T-helper 17 cell (primary cell): ENCODE measurements around the gene AKT2. TPM values are rescaled to one million over a fixed set of nuclear protein-coding genes. Genes with fewer than 3 reads are reported as not detected.

ENCODE experiments used
- ATAC-seq: fragments of 150-1000 bp; cut with Tn5 transposase; 2 replicates; pipeline ENCODE4 v1.10.0; 2021; ENCODE audit warnings: mild to moderate bottlenecking, moderate library complexity
- DNase-seq, 3 donors: peaks; one replicate each; pipeline versions ENCODE4 v3.0.0 to v3.0.0-alpha.2; 2020 to 2021
- H3K9me3 ChIP-seq: one replicate; pipeline ENCODE4 v1.7.0; 2013; ENCODE audit warnings: low read length, mild to moderate bottlenecking; ENCODE audit not compliant: control insufficient read depth, poor library complexity, severe bottlenecking
- H3K27ac Mint-ChIP-seq: one replicate; pipeline ENCODE4 v1.8.0; 2022; ENCODE audit warnings: mild to moderate bottlenecking, moderate library complexity, mixed read lengths
- H3K27me3 Mint-ChIP-seq: one replicate; pipeline ENCODE4 v1.8.0; 2022; ENCODE audit warnings: mixed read lengths
- H3K36me3 Mint-ChIP-seq: one replicate; pipeline ENCODE4 v1.8.0; 2022; ENCODE audit warnings: low read depth, mixed read lengths
- H3K4me1 Mint-ChIP-seq: one replicate; pipeline ENCODE4 v1.8.0; 2022; ENCODE audit warnings: mild to moderate bottlenecking, mixed read lengths
- H3K4me3 Mint-ChIP-seq: one replicate; pipeline ENCODE4 v1.8.0; 2022; ENCODE audit warnings: mild to moderate bottlenecking, moderate library complexity, mixed read lengths
- total RNA-seq, 4 donors: library from RNA in 2 of 4; stranded (reverse) in 2 of 4; gene quantifications; one replicate each; pipeline ENCODE4 v1.2.3 and lab custom pipeline; 2022 to 2026

AKT2 gene
- total RNA-seq, 2 donors from 2014 or later: 168 to 187 TPM

- H3K9me3 ChIP-seq: no peaks in the 10 kb centered on the region
- Mint-ChIP-seq H3K27me3 (no peaks in the 10 kb centered on the region), H3K27ac (no peak overlapping the region), H3K4me1 (peaks cover 2% of the 10 kb centered on the region), H3K4me3 (no peak overlapping the region), H3K36me3 (no peaks in the 10 kb centered on the region)
- DNase-seq (no peak), ATAC-seq (no peak)
These were observed 29.5 kb upstream of the AKT2 start for GRCh38 chr19:40314656-40315055.

GRCh38 chr19:40313229-40313983 lies 28.3 kb upstream of the AKT2 start:
- no peak overlapping the region for H3K27ac Mint-ChIP-seq

GRCh38 chr19:40312533-40312932 lies 27.4 kb upstream of the AKT2 start:
- ATAC-seq (no peak), DNase-seq (no peak)
- no peak overlapping the region for H3K4me3 Mint-ChIP-seq
- no peaks in the 10 kb centered on the region for H3K27me3 Mint-ChIP-seq
- H3K9me3 ChIP-seq: no peaks in the 10 kb centered on the region
- no peaks in the 10 kb centered on the region for H3K36me3 Mint-ChIP-seq
- H3K27ac Mint-ChIP-seq: no peak overlapping the region
- peaks cover 2% of the 10 kb centered on the region for H3K4me1 Mint-ChIP-seq

More at GRCh38 chr19:40313229-40313983, 28.3 kb upstream of the AKT2 start:
- Mint-ChIP-seq H3K27me3 (no peaks in the 10 kb centered on the region), H3K4me1 (peaks cover 2% of the 10 kb centered on the region), H3K4me3 (no peak overlapping the region), H3K36me3 (no peaks in the 10 kb centered on the region)
- no peaks in the 10 kb centered on the region for H3K9me3 ChIP-seq
- DNase-seq (no peak), ATAC-seq (no peak)

GRCh38 chr19:40309666-40310065 lies 24.5 kb upstream of the AKT2 start:
- no peak for ATAC-seq
- Mint-ChIP-seq H3K4me3 (no peak overlapping the region), H3K27ac (no peak overlapping the region), H3K36me3 (no peaks in the 10 kb centered on the region), H3K27me3 (no peaks in the 10 kb centered on the region), H3K4me1 (peaks cover 3% of the 10 kb centered on the region)
- no peak for DNase-seq
- H3K9me3 ChIP-seq: no peaks in the 10 kb centered on the region

- Mint-ChIP-seq H3K27ac (no peak overlapping the region), H3K27me3 (no peaks in the 10 kb centered on the region), H3K4me1 (peaks cover 3% of the 10 kb centered on the region), H3K4me3 (no peak overlapping the region), H3K36me3 (no peaks in the 10 kb centered on the region)
- ATAC-seq (peak; percentile 76), DNase-seq (peak; percentile 32 to 59 (median 41))
- H3K9me3 ChIP-seq: no peaks in the 10 kb centered on the region
These were observed 20.3 kb upstream of the AKT2 start for GRCh38 chr19:40305403-40305802.

GRCh38 chr19:40304306-40304705 lies 19.2 kb upstream of the AKT2 start:
- no peaks in the 10 kb centered on the region for H3K36me3 Mint-ChIP-seq

GRCh38 chr19:40303765-40304164 lies 18.6 kb upstream of the AKT2 start:
- no peaks in the 10 kb centered on the region for H3K36me3 Mint-ChIP-seq
- H3K9me3 ChIP-seq: no peaks in the 10 kb centered on the region
- H3K27me3 Mint-ChIP-seq: no peaks in the 10 kb centered on the region
- DNase-seq (no peak), ATAC-seq (no peak)
- H3K4me1 Mint-ChIP-seq: peaks cover 3% of the 10 kb centered on the region
- no peak overlapping the region for H3K4me3 Mint-ChIP-seq
- H3K27ac Mint-ChIP-seq: no peak overlapping the region

More at GRCh38 chr19:40304306-40304705, 19.2 kb upstream of the AKT2 start:
- Mint-ChIP-seq H3K27me3 (no peaks in the 10 kb centered on the region), H3K4me1 (peaks cover 3% of the 10 kb centered on the region), H3K4me3 (no peak overlapping the region), H3K27ac (no peak overlapping the region)
- ATAC-seq: no peak
- no peaks in the 10 kb centered on the region for H3K9me3 ChIP-seq
- no peak for DNase-seq

GRCh38 chr19:40302224-40303011 lies 17.3 kb upstream of the AKT2 start:
- Mint-ChIP-seq H3K4me1 (peaks cover 3% of the 10 kb centered on the region), H3K27ac (no peak overlapping the region), H3K4me3 (no peak overlapping the region), H3K36me3 (peaks cover 2% of the 10 kb centered on the region), H3K27me3 (no peaks in the 10 kb centered on the region)
- ATAC-seq: no peak
- DNase-seq: no peak
- H3K9me3 ChIP-seq: no peaks in the 10 kb centered on the region

GRCh38 chr19:40300668-40301067 lies 15.5 kb upstream of the AKT2 start:
- Mint-ChIP-seq H3K27me3 (no peaks in the 10 kb centered on the region), H3K36me3 (peaks cover 2% of the 10 kb centered on the region), H3K4me3 (no peak overlapping the region), H3K4me1 (peaks cover 3% of the 10 kb centered on the region), H3K27ac (no peak overlapping the region)
- DNase-seq (no peak), ATAC-seq (no peak)
- H3K9me3 ChIP-seq: no peaks in the 10 kb centered on the region

GRCh38 chr19:40298026-40298425 lies 12.9 kb upstream of the AKT2 start:
- Mint-ChIP-seq H3K27me3 (no peaks in the 10 kb centered on the region), H3K27ac (no peak overlapping the region), H3K4me3 (no peak overlapping the region), H3K36me3 (peaks cover 2% of the 10 kb centered on the region), H3K4me1 (no peaks in the 10 kb centered on the region)
- H3K9me3 ChIP-seq: no peaks in the 10 kb centered on the region
- DNase-seq (no peak), ATAC-seq (no peak)

- DNase-seq (no peak), ATAC-seq (no peak)
- no peaks in the 10 kb centered on the region for H3K4me1 Mint-ChIP-seq
These were observed 9.4 kb upstream of the AKT2 start for GRCh38 chr19:40294560-40294959.

GRCh38 chr19:40286971-40287421 lies 1.9 kb upstream of the AKT2 start:
- Mint-ChIP-seq H3K27me3 (no peaks in the 10 kb centered on the region), H3K4me1 (peaks cover 25% of the 10 kb centered on the region), H3K27ac (peak overlapping the region; percentile 97), H3K36me3 (peaks cover 2% of the 10 kb centered on the region), H3K4me3 (peak overlapping the region; percentile 78)
- DNase-seq: no peak
- no peaks in the 10 kb centered on the region for H3K9me3 ChIP-seq
- no peak for ATAC-seq

More at GRCh38 chr19:40294560-40294959, 9.4 kb upstream of the AKT2 start:
- H3K4me3 Mint-ChIP-seq: no peak overlapping the region
- H3K27me3 Mint-ChIP-seq: no peaks in the 10 kb centered on the region
- peaks cover 2% of the 10 kb centered on the region for H3K36me3 Mint-ChIP-seq
- H3K9me3 ChIP-seq: no peaks in the 10 kb centered on the region
- no peak overlapping the region for H3K27ac Mint-ChIP-seq

GRCh38 chr19:40286235-40286970 lies 1.3 kb upstream of the AKT2 start:
- H3K27ac Mint-ChIP-seq: peak overlapping the region; percentile 97
- H3K4me3 Mint-ChIP-seq: peak overlapping the region; percentile 78
- DNase-seq (no peak), ATAC-seq (no peak)
- no peaks in the 10 kb centered on the region for H3K27me3 Mint-ChIP-seq
- peaks cover 2% of the 10 kb centered on the region for H3K36me3 Mint-ChIP-seq
- H3K4me1 Mint-ChIP-seq: peaks cover 30% of the 10 kb centered on the region
- no peaks in the 10 kb centered on the region for H3K9me3 ChIP-seq
